ENCODE results near the gene SHROOM4.

DNA sequence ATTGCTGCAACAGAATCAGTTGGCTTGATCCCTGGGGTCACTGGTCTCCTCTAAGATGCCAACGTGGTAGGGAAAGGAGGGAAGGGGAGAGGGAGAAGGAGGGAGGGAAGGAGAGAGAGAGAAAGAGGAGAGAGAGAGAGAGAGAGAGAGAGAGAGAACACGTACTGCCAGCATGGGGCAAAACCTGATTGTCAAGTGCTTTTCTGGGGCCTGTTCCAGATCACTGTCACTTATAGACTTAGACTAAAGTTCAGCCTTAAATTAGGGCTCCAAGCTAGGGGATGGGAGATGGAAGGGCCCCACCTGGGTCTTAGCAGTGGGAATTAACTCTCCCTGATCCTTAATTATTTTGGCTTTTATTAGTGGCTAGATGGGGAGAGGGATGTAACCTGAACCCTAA, 12.9 kb downstream of the SHROOM4 start:
- TF ChIP-seq, protein P1, sequence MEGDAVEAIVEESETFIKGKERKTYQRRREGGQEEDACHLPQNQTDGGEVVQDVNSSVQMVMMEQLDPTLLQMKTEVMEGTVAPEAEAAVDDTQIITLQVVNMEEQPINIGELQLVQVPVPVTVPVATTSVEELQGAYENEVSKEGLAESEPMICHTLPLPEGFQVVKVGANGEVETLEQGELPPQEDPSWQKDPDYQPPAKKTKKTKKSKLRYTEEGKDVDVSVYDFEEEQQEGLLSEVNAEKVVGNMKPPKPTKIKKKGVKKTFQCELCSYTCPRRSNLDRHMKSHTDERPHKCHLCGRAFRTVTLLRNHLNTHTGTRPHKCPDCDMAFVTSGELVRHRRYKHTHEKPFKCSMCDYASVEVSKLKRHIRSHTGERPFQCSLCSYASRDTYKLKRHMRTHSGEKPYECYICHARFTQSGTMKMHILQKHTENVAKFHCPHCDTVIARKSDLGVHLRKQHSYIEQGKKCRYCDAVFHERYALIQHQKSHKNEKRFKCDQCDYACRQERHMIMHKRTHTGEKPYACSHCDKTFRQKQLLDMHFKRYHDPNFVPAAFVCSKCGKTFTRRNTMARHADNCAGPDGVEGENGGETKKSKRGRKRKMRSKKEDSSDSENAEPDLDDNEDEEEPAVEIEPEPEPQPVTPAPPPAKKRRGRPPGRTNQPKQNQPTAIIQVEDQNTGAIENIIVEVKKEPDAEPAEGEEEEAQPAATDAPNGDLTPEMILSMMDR (IDR thresholded peaks at IDR 0.05): no peak
- no peak for TF ChIP-seq POLR2AphosphoS5 (IDR thresholded peaks at IDR 0.05)

Data from gastroesophageal sphincter (tissue), 3 donors.